CD4-positive, alpha-beta T cell treated with Interferon alpha-2 for 1 hour (primary cell): ENCODE data around the gene TSPAN31.

Experiments
- DNase-seq, 2 donors: peaks; one replicate each; pipeline ENCODE4 v3.0.0-alpha.2; 2020 to 2022

TSPAN31 gene

DNA sequence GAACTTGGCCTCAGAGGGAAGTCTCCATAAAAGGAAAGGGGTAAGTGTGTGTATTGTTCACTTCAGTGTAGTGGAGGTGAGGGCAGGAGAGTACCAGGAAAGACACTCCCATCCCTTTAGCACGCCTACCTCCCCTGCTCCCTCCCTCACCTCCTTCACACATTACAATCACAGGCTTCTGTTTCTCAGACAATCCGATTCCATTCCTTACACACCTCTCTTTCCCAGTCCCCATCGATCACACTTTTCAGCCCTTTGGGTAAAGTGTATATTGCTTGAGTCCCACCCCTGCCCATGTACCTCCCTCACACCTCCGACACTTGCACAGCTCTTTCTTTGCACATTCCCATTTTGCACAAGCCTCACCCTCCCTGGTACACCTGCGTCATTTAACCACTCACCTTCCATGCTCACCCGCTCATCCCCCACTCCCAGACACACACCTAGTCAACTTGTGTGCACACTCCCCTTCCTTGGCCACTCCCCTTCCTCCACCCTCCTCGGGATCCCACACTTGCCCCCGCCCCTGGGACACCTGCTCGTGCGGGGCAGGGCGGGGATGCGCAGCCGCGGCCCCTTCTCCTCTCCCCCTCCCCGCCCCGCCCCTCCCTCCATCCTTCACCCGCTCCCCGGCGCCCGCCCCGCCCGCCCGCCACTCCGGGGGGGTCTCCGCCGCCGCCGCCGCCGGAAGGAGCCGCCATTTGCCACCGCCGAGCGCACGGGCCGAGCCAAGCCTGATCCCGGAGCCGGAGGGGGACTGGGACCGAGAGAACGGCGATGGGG, 9.8 kb downstream of the TSPAN31 start, which contains the start of gene MARCHF9:
MARCHF9 (plus strand) TSS at position 693 of the 783 bp plus-strand sequence. CDS start 426 bp downstream, outside the sequence.
- DNase-seq = peak; percentile 88 to 93

GRCh38 chr12:57755194-57755453, 10.3 kb downstream of the TSPAN31 start:
- DNase-seq = no peak

DNA sequence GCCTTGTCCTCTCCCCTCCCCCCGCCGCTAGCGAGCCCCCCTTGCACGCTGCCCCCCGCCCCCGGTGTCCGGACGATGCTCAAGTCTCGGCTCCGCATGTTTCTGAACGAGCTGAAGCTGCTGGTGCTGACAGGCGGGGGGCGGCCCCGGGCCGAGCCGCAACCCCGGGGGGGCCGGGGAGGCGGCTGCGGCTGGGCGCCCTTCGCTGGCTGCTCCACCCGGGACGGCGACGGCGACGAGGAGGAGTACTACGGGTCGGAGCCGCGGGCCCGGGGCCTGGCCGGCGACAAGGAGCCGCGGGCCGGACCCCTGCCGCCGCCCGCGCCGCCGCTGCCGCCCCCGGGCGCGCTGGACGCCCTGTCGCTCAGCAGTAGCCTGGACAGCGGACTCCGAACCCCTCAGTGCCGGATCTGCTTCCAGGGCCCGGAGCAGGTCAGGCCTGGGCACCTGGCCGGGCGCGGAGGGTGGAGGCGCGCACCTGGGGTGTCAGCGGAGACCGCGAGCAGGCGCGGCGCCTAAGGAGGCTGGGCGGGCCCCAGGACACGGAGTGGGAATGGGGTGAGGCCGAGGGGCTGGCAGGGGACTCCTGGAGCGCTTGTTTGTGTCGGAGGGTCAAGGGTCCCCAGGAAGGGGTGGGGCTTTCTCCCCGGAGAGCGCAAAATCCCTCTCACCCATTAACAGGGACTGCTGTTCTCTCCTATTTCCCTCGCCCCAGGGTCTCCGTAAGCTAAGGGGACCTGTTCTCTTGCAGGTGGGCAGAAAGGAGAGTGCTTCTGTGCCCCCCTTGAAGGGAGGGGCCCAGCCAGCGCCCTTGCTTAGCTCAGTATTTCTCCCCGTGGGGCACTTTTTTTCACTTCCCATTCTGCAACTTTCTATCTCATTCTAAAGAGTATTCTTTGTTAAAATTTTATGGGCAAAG, 10.9 kb downstream of the TSPAN31 start:
- DNase-seq = peak in 1 of 2 donors; percentile 52

DNA sequence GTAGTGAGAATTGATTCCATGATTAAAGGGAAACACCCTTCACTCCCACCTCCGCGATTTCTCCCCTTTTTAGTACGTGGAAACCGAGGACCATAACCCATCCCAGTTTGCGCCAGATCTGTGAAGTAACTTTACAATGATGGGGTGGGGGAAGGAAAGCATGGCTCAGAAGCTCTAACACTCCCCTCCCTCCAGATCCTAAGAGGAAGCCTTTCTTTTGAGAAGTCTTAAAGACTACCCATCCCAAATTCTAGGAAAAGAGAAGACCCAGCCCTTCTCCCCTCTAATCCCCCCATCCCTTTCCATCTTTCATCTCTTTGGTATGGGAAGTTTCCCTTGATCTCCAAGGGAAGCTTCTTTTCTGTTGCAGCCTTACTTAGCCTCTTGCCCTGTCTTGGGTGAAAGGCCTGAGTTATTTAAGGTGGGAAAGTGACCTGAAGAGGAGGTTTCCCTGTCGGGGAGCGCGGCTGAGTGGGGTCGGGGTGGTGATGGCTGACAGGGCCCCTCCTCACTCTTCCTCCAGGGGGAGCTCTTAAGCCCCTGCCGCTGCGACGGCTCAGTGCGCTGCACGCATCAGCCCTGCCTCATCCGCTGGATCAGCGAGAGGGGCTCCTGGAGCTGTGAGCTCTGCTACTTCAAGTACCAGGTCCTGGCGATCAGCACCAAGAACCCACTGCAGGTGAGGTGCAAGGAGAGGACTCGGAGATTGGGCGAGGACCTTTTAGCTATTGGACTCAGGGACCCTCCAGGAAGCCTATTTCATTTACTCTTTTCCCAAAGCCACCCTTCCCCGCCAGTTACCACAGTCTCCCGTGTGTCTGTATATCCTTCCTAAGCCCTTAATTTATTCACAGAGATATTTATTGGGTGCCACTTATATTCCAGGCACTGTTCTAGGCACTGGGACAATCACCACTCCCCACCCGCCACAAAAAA, 11.8 kb downstream of the TSPAN31 start:
- DNase-seq = peak; percentile 71 to 81

GRCh38 chr12:57757771-57758170, 12.9 kb downstream of the TSPAN31 start:
- no peak for DNase-seq

DNA sequence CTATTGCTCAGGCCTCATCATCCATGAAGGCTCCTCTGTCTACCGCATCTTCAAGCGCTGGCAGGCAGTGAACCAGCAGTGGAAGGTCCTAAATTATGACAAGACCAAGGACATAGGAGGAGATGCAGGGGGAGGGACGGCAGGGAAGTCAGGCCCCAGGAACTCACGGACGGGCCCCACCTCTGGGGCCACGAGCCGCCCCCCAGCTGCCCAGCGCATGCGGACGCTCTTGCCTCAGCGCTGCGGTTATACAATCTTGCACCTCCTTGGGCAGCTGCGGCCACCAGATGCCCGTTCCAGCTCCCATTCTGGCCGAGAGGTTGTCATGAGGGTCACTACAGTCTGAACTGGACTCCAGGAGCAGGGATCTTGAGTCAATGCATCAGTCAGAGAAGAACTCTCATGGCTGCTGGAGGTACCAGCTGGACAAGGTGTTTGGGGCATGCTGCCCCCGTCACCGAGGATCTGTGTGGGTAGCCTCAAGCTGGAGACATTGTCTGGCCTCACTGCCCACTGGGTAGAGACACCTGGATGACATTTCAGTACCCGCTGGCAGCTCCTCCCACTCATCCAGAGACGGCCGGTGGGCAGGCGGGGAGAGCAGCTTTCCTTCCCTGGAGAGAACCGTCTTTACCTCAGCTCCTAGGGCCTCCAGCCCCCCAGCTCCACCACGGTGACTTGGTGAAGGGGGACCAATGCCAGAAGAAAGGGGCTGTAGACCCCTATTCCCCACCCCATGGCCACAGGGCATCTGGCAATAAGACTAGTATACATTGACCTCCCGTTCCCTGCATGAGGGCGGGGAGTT, 13.9 kb downstream of the TSPAN31 start:
- DNase-seq = no peak

DNA sequence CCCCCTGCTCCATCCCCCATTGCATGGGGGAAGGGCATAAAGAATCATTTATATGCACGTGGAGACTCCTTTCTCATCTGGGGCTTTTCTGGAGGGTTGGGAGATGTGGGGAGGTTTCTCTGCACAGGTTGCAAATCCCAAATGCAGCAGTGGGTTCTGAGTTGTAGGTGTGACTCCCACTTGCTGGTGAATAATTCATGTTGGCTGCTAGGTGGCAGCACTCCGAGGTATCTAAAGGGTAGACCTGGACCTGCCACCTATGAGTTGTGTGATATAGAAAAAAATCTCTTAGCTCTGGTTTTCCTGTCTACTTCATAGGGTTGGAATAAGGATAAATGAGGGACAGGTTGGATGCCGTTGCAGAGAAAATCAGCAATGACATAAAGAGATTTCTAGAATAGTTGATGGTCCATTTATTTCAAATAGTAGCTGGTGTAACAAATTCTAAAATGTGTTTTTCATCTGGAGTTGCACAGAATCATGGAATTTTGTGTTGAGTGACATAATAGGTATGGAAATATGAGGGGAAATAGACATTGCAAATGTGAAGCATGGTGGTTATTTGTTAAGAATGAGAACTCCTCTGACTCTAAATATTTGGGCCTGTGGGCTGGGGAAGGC, 14.6 kb downstream of the TSPAN31 start:
- DNase-seq = peak; percentile 42 to 69

DNA sequence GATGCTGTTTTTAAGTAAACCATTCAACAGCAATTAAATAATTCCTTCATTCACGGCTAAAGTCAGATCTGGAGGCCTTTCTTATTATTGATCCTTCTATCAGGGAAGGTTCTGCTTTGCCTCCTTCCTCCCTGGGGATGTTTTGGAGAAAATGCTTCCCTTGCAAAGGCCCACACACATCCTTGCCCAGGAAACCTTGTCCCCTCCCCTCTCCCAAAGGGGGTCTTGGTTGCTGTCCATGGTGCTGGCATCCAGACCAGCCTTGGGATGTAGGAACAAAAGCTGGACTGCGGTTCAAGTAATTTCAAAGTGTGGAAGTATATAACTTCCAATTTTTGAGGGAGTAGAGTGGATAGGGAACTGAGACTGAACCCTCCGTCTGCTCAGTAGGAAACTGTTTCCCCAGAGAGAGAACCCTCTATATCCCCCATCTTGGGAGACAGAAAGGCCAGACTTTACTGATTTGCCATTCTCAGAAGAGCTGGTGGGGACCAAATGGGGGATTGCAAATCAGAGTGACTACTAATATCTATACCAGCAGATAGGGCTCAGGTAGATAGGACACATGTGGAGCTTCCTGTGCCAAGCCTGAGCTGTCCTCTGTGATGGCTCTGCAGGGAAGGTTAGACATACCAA, 15.6 kb downstream of the TSPAN31 start:
- no peak for DNase-seq

DNA sequence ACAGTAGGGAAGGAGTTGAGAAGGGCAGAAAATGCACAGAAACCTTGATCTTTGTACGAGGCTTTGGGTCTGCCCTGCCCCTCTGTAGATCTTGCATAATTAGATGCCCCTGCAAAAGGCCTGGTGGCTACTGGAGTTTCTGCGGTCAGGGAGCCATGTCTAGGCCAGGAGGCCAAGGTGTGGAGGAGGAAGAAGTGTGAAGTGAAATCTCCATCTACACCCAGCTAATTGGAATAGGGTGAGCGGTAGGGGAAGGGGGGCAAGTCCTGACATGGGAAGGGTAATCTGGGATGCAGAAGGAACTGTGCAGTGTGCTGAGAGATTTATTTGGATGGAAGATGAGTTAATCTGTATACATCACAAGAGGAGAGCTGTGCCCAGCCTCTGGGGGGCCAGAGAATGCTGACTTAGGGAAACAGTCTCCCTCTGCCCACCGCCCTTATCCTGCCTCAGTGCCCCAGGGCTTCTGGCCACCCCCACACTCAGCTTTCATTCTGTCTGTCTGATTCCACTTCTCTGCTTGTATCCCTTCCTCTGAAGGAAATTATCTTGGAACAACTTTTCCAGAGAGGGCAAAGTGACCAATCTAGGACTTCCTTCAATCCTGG, 16.7 kb downstream of the TSPAN31 start:
- no peak for DNase-seq

- no peak for DNase-seq
These were observed 17.6 kb downstream of the TSPAN31 start for GRCh38 chr12:57762463-57762862.

- no peak for DNase-seq
These were observed 19.2 kb downstream of the TSPAN31 start for GRCh38 chr12:57763881-57764661.

- no peak for DNase-seq
These were observed 19.8 kb downstream of the TSPAN31 start for GRCh38 chr12:57764662-57765002.

DNA sequence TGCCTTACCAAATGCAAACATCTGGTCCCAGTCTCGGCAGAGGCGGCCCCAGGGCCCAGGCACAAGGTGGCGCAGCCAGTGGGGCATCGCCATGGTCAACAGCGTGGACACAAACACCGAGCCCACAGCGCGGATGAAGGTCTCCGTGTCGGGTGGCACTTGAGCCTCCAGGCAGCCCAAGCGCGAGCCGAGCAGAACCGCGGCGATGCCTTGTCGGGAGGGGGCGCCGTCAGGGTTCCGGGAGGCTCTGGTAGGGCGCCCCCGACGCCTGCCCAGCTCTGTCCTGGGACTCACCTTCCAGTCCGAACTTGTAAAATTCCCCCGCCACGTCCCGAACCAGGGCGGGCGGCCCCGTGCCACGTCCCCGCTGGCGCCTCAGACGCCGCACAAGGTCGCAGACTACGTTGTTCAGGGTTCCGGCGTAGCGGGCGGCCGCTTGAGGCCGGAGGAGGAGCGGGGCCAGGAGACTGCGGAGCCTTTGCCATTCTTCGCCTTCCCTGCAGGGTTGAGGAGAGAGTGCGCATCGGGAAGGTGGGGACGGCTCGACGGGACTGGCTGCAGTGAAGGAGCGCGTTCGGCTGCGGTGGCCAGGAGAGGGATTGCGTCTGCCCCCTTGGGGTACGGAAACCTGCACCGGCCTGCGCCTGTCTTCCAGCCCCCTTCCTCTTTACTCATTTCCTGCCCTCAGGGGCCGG, 20.3 kb downstream of the TSPAN31 start:
- peak; percentile 27 to 61 for DNase-seq

- DNase-seq = no peak
These were observed 21.0 kb downstream of the TSPAN31 start for GRCh38 chr12:57765698-57766463.

DNA sequence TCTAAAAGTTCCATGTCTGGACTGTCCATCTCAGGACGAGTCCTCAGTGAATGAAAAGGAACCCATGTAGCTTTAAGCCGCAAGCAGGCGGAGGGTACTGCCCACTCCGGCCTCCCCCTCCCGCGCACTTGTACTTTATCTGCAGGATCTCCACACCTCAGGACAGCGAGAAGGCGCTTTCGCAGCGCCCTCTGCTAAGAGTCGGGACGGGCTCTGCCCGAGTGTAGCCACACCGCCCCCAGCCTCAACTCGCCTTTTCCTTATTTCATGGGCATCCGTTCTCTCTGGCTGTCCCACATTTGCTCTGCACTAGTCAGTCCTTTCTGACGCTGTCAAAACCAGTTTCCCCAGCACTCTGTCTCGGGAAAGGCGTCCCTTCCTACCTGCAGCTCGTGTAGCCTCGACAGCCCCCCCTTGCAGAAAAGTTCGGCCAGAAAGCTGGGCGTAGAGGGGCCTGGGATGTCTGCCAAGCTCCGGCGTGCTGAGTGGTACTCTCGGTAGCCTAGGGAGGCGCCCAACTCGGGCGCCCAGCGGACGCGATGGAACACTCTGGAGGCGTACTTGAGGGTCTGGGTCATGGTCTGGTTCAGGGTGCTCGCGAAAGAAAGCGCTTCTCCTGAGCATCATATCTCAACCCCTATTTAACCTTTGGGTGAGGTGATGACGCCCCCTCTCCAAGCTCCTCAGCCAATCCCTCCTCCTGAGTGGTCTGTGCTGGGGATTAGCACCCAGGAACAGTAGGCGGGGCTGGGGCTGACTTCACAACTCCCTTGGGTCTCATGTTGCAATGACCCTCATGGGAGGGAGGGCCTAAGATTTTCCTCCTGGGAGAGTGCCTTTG, 21.8 kb downstream of the TSPAN31 start, which contains the start of gene CYP27B1:
CYP27B1 (minus strand) TSS at position 615 of the 841 bp plus-strand sequence; CDS start at position 578, 37 bp downstream.
- no peak for DNase-seq

- no peak for DNase-seq
These were observed 22.5 kb downstream of the TSPAN31 start for GRCh38 chr12:57767305-57767698.

DNA sequence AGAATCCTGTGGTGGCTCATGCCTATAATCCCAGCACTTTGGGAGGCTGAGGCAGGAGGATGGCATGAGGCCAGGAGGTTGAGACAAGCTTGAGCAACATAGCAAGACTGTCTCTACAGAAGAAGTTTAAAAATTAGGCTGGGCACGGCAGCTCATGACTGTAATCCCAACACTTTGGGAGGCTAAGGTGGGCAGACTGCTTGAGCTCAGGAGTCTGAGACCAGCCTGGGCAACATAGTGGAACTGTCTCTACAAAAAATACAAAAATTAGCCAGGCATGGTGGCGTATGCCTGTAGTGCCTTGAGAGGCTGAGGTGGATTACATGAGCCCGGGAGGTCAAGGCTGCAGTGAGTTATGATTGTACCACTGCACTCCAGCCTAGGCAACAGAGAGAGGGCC, 23.0 kb downstream of the TSPAN31 start:
- DNase-seq = no peak
